Subcutaneous adipose tissue (tissue), 4 donors: Measurements from ENCODE around the gene EIF4EBP3. TPM values are rescaled to one million over a fixed set of nuclear protein-coding genes. Genes with fewer than 3 reads are reported as not detected.

ENCODE experiments used
- CTCF ChIP-seq: fragments of 450-650 bp; IDR thresholded peaks from one replicate; pipeline ENCODE4 v1.5.1; 2016; ENCODE audit warnings: low read depth, mild to moderate bottlenecking, control low read depth, antibody characterized with exemption, moderate library complexity
- small RNA-seq: library from RNA; depleted of rRNA; stranded (forward); fragments of <200 nt; gene quantifications from one replicate; pipeline ENCODE3, GENCODE V24; 2016
- total RNA-seq, 4 donors: library from RNA; depleted of rRNA; stranded (reverse); fragments of >200 nt; gene quantifications; one replicate each; pipeline ENCODE4 v1.1.0, GENCODE V29; 2016

The EIF4EBP3 gene
- total RNA-seq, 4 donors from 2014 or later: 24.9 to 36.2 (median 27.9) TPM

- no peak for TF ChIP-seq CTCF
These were observed 48.3 kb downstream of the EIF4EBP3 start for GRCh38 chr5:140595538-140596300.

- TF ChIP-seq CTCF: no peak
These were observed 48.9 kb downstream of the EIF4EBP3 start for GRCh38 chr5:140596321-140596741.

DNA sequence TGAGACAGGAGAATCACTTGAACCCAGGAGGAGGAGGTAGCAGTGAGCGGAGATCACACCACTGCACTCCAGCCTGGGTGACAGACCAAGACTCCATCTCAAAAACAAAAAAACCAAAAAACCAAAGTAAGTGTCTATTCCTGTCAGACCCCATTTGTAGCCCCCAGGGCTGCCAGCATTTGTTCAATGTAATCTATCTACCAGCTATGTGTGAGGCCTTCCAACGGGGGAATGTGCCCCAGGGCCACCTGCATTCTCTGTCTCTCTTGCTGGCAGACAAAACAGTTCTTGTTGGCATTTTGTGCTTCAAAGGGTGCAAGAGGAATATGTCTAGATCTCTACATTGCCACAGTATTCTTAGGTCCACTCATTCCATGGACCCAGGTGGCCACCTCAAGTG is 51.4 kb downstream of the EIF4EBP3 start:
- TF ChIP-seq CTCF: no peak

Small RNA genes lying within 50 kb of the gene (small RNA-seq; reads per million reads assigned to genes)
- not detected for gene RF00279
- gene RF00443: not detected

Other genes starting within 250 kb of the EIF4EBP3 start
- 100 to 1,000 TPM in 2 of 4 donors, 10 to 100 TPM in 2; 70.2 to 116 (median 90.9) TPM for gene PFDN1, start 244.6 kb upstream of the EIF4EBP3 start, total RNA-seq
- gene HBEGF, start 201.1 kb upstream of the EIF4EBP3 start, total RNA-seq: 10 to 100 TPM in 3 of 4 donors, 1 to 10 TPM in 1; 8.1 to 48.4 (median 22.2) TPM
- under 1 TPM in 2 of 4 donors, not detected in 2; 0.17 to 0.22 TPM for gene SLC4A9, start 187.5 kb upstream of the EIF4EBP3 start, total RNA-seq
- gene ANKHD1, start 145.8 kb upstream of the EIF4EBP3 start, total RNA-seq: 100 to 1,000 TPM; 128 to 177 (median 143) TPM
- 10 to 100 TPM; 12.4 to 33.3 (median 14.7) TPM for gene SRA1, start 9.8 kb downstream of the EIF4EBP3 start, total RNA-seq
- gene APBB3, start 16.9 kb downstream of the EIF4EBP3 start, total RNA-seq: 10 to 100 TPM; 13.7 to 24.3 (median 18.9) TPM
- gene SLC35A4, start 17.2 kb downstream of the EIF4EBP3 start, total RNA-seq: 10 to 100 TPM; 21.1 to 32.2 (median 25.4) TPM
- 100 to 1,000 TPM in 2 of 4 donors, 10 to 100 TPM in 2; 61.2 to 114 (median 97.3) TPM for gene CD14, start 85.5 kb downstream of the EIF4EBP3 start, total RNA-seq
- gene TMCO6, start 91.8 kb downstream of the EIF4EBP3 start, total RNA-seq: 10 to 100 TPM; 11.4 to 64.5 (median 23.7) TPM
- 10 to 100 TPM; 63.2 to 83.2 (median 74.8) TPM for gene NDUFA2, start 100.0 kb downstream of the EIF4EBP3 start, total RNA-seq
- 100 to 1,000 TPM in 3 of 4 donors, 10 to 100 TPM in 1; 80.7 to 144 (median 114) TPM for gene IK, start 100.2 kb downstream of the EIF4EBP3 start, total RNA-seq
- gene WDR55, start 117.2 kb downstream of the EIF4EBP3 start, total RNA-seq: 10 to 100 TPM; 11.4 to 31.6 (median 19.8) TPM
- gene DND1, start 125.9 kb downstream of the EIF4EBP3 start, total RNA-seq: 1 to 10 TPM in 2 of 4 donors, under 1 TPM in 1, not detected in 1; 0.66 to 1.3 (median 1.2) TPM
- 10 to 100 TPM; 38.4 to 49.8 (median 47.4) TPM for gene HARS1, start 143.7 kb downstream of the EIF4EBP3 start, total RNA-seq
- 10 to 100 TPM; 23.2 to 32.1 (median 31.4) TPM for gene HARS2, start 143.8 kb downstream of the EIF4EBP3 start, total RNA-seq
- gene ZMAT2, start 152.8 kb downstream of the EIF4EBP3 start, total RNA-seq: 10 to 100 TPM; 35.0 to 48.7 (median 43.0) TPM
- gene PCDHA1, start 238.5 kb downstream of the EIF4EBP3 start, total RNA-seq: not detected
- under 1 TPM in 1 of 4 donors, not detected in 3; 0.38 TPM for gene PCDHA2, start 247.2 kb downstream of the EIF4EBP3 start, total RNA-seq